HCT116 (cell line): ENCODE results near the gene OARD1. TPM values are rescaled to one million over a fixed set of nuclear protein-coding genes. Genes with fewer than 3 reads are reported as not detected.

Source experiments
- ATAC-seq: fragments of 200-7000 bp; cut with Tn5 transposase; 2 replicates; pipeline ENCODE4 v1.9.1; 2020; ENCODE audit warnings: mild to moderate bottlenecking, moderate library complexity
- BruUV-seq: library from RNA; stranded (reverse); fragments of 400-500 nt; replicated peaks from 2 replicates; lab custom pipeline; 2021; lab: Mats Ljungman, UMichigan
- CTCF ChIA-PET: fragments of 300-600 bp; sonication (Branson Sonifier 250); formaldehyde crosslinking; loops from one replicate; lab custom pipeline; 2021; ENCODE audit warnings: antibody characterized with exemption; lab: Charles Lee
- POLR2A ChIA-PET: fragments of 300-600, 350-600 bp; sonication (Branson Sonifier 250); formaldehyde crosslinking; loops from one replicate; lab custom pipeline; 2021; ENCODE audit warnings: antibody characterized with exemption; lab: Charles Lee
- RAD21 ChIA-PET, 2 experiments: fragments of 300-600 bp; sonication (Branson Sonifier 250); formaldehyde crosslinking; loops; one replicate each; lab custom pipeline; 2023; ENCODE audit warnings: low total read pairs in 2 of 2; ENCODE audit not compliant: uncharacterized antibody in 2 of 2, unreplicated experiment in 2 of 2, low non-redundant PET in 1 of 2; lab: Charles Lee
- DNase-seq: peaks from one replicate; pipeline ENCODE4 v3.0.0-alpha.2; 2010; ENCODE audit warnings: low read depth, low spot score
- H2AFZ ChIP-seq: fragments of 200-600 bp; shearing (Covaris generic), sonication (generic); 2 replicates; pipeline ENCODE4 v1.6.1; 2017; ENCODE audit warnings: low read depth, mixed run types, mixed read lengths, antibody characterized with exemption, low read length; ENCODE audit not compliant: poor library complexity, severe bottlenecking
- H3K27ac ChIP-seq: 2 replicates; pipeline ENCODE4 v1.5.1; 2012; ENCODE audit warnings: low read depth, low read length
- H3K27me3 ChIP-seq: fragments of 200-600 bp; sonication (generic); 2 replicates; pipeline ENCODE4 v1.6.1; 2016; ENCODE audit warnings: mixed run types, low read length, mixed read lengths; ENCODE audit not compliant: insufficient read depth
- H3K36me3 ChIP-seq, 2 experiments: fragments of 200-500 bp in 1 of 2; fragments of 200-600 bp in 1 of 2; sonication (Bioruptor generic) in 1 of 2; sonication (generic) in 1 of 2; 2 replicates each; pipeline versions ENCODE4 v1.5.1 to v1.6.1; 2014 to 2016; ENCODE audit warnings: low read length in 2 of 2, inconsistent platforms in 1 of 2, mixed read lengths in 1 of 2, mixed run types in 1 of 2; ENCODE audit not compliant: insufficient read depth in 2 of 2, control insufficient read depth in 1 of 2
- H3K4me1 ChIP-seq, 2 experiments: fragments of 200-600 bp in 1 of 2; sonication (generic) in 1 of 2; 2 replicates each; pipeline versions ENCODE4 v1.5.1 to v1.6.1; 2012 to 2017; ENCODE audit warnings: low read length in 2 of 2, inconsistent platforms in 1 of 2, mild to moderate bottlenecking in 1 of 2, mixed read lengths in 1 of 2, mixed run types in 1 of 2, moderate library complexity in 1 of 2; ENCODE audit not compliant: insufficient read depth in 2 of 2, control insufficient read depth in 1 of 2
- H3K4me2 ChIP-seq: fragments of 200-600 bp; sonication (generic); 2 replicates; pipeline ENCODE4 v1.6.1; 2017; ENCODE audit warnings: mixed run types, low read length, mixed read lengths
- H3K4me3 ChIP-seq, 2 experiments: fragments of 200-600 bp in 1 of 2; sonication (generic) in 1 of 2; replicated peaks in 1 of 2; 2 replicates each; pipeline ENCODE4 v1.5.1; 2011 to 2016; ENCODE audit warnings: low read length in 2 of 2, control low read depth in 1 of 2, low read depth in 1 of 2, mild to moderate bottlenecking in 1 of 2, mixed read lengths in 1 of 2, mixed run types in 1 of 2
- H3K79me2 ChIP-seq: fragments of 200-600 bp; sonication (generic); 2 replicates; pipeline ENCODE4 v1.6.1; 2017; ENCODE audit warnings: mild to moderate bottlenecking, mixed run types, low read length, moderate library complexity, mixed read lengths; ENCODE audit not compliant: insufficient read depth
- H3K9ac ChIP-seq: fragments of 200-600 bp; sonication (generic); 2 replicates; pipeline ENCODE4 v1.6.1; 2016; ENCODE audit warnings: low read length, mixed read lengths
- H3K9me2 ChIP-seq: fragments of 200-600 bp; sonication (generic), shearing (Covaris generic); 2 replicates; pipeline ENCODE4 v1.6.1; 2017; ENCODE audit warnings: mixed run types, mild to moderate bottlenecking, moderate library complexity; ENCODE audit not compliant: insufficient read depth
- H3K9me3 ChIP-seq, 2 experiments: fragments of 200-500 bp in 1 of 2; fragments of 200-600 bp in 1 of 2; sonication (Bioruptor generic) in 1 of 2; sonication (generic) in 1 of 2; 2 replicates each; pipeline ENCODE4 v1.6.1; 2014 to 2017; ENCODE audit warnings: low read length in 2 of 2, mixed read lengths in 2 of 2, inconsistent platforms in 1 of 2, low read depth in 1 of 2, mild to moderate bottlenecking in 1 of 2, mixed run types in 1 of 2, moderate library complexity in 1 of 2; ENCODE audit not compliant: control insufficient read depth in 1 of 2, insufficient read depth in 1 of 2
- H4K20me1 ChIP-seq: fragments of 200-600 bp; sonication (generic), shearing (Covaris generic); 2 replicates; pipeline ENCODE4 v1.6.1; 2017; ENCODE audit warnings: mixed run types, mild to moderate bottlenecking, moderate library complexity; ENCODE audit not compliant: insufficient read depth
- CBX3 ChIP-seq: IDR thresholded peaks from 2 replicates; pipeline ENCODE4 v1.6.1; 2012; ENCODE audit warnings: low read depth
- CTCF ChIP-seq, 3 experiments: fragments of 200-600 bp in 1 of 3; sonication (generic) in 1 of 3; IDR thresholded peaks in 2 of 3; conservative IDR thresholded peaks in 1 of 3; 2 replicates each; pipeline ENCODE4 v1.5.1; 2012 to 2017; ENCODE audit warnings: low read depth in 2 of 3, low read length in 2 of 3, antibody characterized with exemption in 1 of 3, borderline replicate concordance in 1 of 3, control low read depth in 1 of 3, mild to moderate bottlenecking in 1 of 3, mixed read lengths in 1 of 3, mixed run types in 1 of 3, moderate library complexity in 1 of 3; ENCODE audit not compliant: insufficient read depth in 1 of 3
- ELF1 ChIP-seq: IDR thresholded peaks from 2 replicates; pipeline ENCODE4 v1.6.1; 2012; ENCODE audit warnings: low read depth, borderline replicate concordance
- EZH2 ChIP-seq: fragments of 200-600 bp; sonication (generic); IDR thresholded peaks from 2 replicates; pipeline ENCODE4 v1.6.1; 2017; ENCODE audit warnings: antibody characterized with exemption, mixed run types
- EZH2phosphoT487 ChIP-seq: fragments of 200-600 bp; IDR thresholded peaks from 2 replicates; pipeline ENCODE4 v1.6.1; 2018; ENCODE audit warnings: antibody characterized with exemption, borderline replicate concordance
- JUND ChIP-seq: IDR thresholded peaks from 2 replicates; pipeline ENCODE4 v1.6.1; 2012
- POLR2A ChIP-seq: IDR thresholded peaks from 2 replicates; pipeline ENCODE4 v1.7.0; 2011; ENCODE audit warnings: borderline replicate concordance; ENCODE audit not compliant: insufficient read depth, insufficient read length; ENCODE audit errors: extremely low read depth
- POLR2AphosphoS5 ChIP-seq: IDR thresholded peaks from 2 replicates; pipeline ENCODE4 v1.6.1; 2011; ENCODE audit warnings: mild to moderate bottlenecking, low read depth, low read length, moderate library complexity
- RAD21 ChIP-seq: IDR thresholded peaks from 2 replicates; pipeline ENCODE4 v1.6.1; 2012; ENCODE audit warnings: low read depth, mild to moderate bottlenecking
- REST ChIP-seq: IDR thresholded peaks from 2 replicates; pipeline ENCODE4 v1.6.1; 2012; ENCODE audit warnings: low read depth
- SIN3A ChIP-seq: IDR thresholded peaks from 2 replicates; pipeline ENCODE4 v1.6.1; 2012; ENCODE audit warnings: low read depth
- ZBTB33 ChIP-seq: IDR thresholded peaks from 2 replicates; pipeline ENCODE4 v1.6.1; 2011; ENCODE audit warnings: mild to moderate bottlenecking, low read length, moderate library complexity; ENCODE audit not compliant: insufficient replicate concordance; ENCODE audit errors: extremely low read depth
- intact Hi-C: fragments of 100-400 bp; cut with micrococcal nuclease; formaldehyde crosslinking; loops from 2 replicates; pipeline ENCODE4 v1.10.0; 2022
- total RNA-seq: library from RNA; stranded (reverse); gene quantifications from one replicate; pipeline ENCODE4 v1.2.1, GENCODE V29; 2021; ENCODE audit not compliant: unreplicated experiment

Gene OARD1
- total RNA-seq, 1 experiment from 2014 or later: 28.7 TPM

- intact Hi-C loops: no loop called here
- Histone ChIP-seq H3K79me2 (peaks cover 63% of the 10 kb centered on the region), H4K20me1 (no peaks in the 10 kb centered on the region), H3K27ac (no peak overlapping the region), H2AFZ (no peak overlapping the region), H3K27me3 (no peaks in the 10 kb centered on the region), H3K9me3 (no peaks in the 10 kb centered on the region), H3K4me1 (no peaks in the 10 kb centered on the region), H3K4me3 (no peak overlapping the region), H3K4me2 (no peak overlapping the region), H3K9me2 (no peaks in the 10 kb centered on the region), H3K36me3 (peaks cover 26 to 56% of the 10 kb centered on the region in 2 experiments), H3K9ac (no peak overlapping the region)
- RAD21 ChIA-PET: no interaction called here
- TF ChIP-seq ELF1: no peak
- no peak for TF ChIP-seq EZH2phosphoT487
- TF ChIP-seq REST: no peak
- TF ChIP-seq RAD21: no peak
- no peak for TF ChIP-seq CBX3
- TF ChIP-seq SIN3A: no peak
- no peak for TF ChIP-seq POLR2A
- TF ChIP-seq CTCF (IDR thresholded peaks at IDR 0.05 in 2 of 3, conservative IDR thresholded peaks at IDR 0.05 in 1 of 3; ENCODE audit: borderline replicate concordance in 1 of 3, insufficient read depth in 1 of 3, low read depth in 2 of 3, low read length in 2 of 3): no peak
- TF ChIP-seq EZH2: no peak
- TF ChIP-seq POLR2AphosphoS5: no peak
- TF ChIP-seq ZBTB33: no peak
- no peak for TF ChIP-seq JUND
- CTCF ChIA-PET: no interaction called here
- DNase-seq (no peak), ATAC-seq (no peak)
- POLR2A ChIA-PET: no interaction called here
- BruUV-seq: no TSS peak
Measured at GRCh38 chr6:41083072-41083471, 10.9 kb upstream of the OARD1 start.
